Parathyroid adenoma (tissue), 2 donors: ENCODE measurements around the gene RAB40C.

ENCODE experiments used
- H2AFZ ChIP-seq: fragments of 300-600 bp; sonication (generic); one replicate; pipeline ENCODE4 v1.7.0; 2017; ENCODE audit warnings: antibody characterized with exemption, mild to moderate bottlenecking
- H3K27ac ChIP-seq: fragments of 300-600 bp; sonication (generic); one replicate; pipeline ENCODE4 v1.7.0; 2017
- H3K27me3 ChIP-seq: fragments of 300-600 bp; sonication (generic); one replicate; pipeline ENCODE4 v1.7.0; 2017; ENCODE audit warnings: low read length; ENCODE audit not compliant: control insufficient read depth, insufficient read depth
- H3K36me3 ChIP-seq: fragments of 300-600 bp; sonication (generic); one replicate; pipeline ENCODE4 v1.7.0; 2017; ENCODE audit warnings: low read length; ENCODE audit not compliant: control insufficient read depth, insufficient read depth
- H3K4me1 ChIP-seq: fragments of 300-600 bp; sonication (generic); one replicate; pipeline ENCODE4 v1.7.0; 2017; ENCODE audit warnings: control low read depth
- H3K4me2 ChIP-seq: fragments of 300-600 bp; sonication (generic); one replicate; pipeline ENCODE4 v1.7.0; 2017; ENCODE audit warnings: low read length
- H3K4me3 ChIP-seq: fragments of 300-600 bp; sonication (generic); one replicate; pipeline ENCODE4 v1.7.0; 2017; ENCODE audit warnings: low read depth, low read length
- H3K79me2 ChIP-seq: fragments of 300-600 bp; sonication (generic); one replicate; pipeline ENCODE4 v1.7.0; 2017; ENCODE audit warnings: control low read depth
- H3K9ac ChIP-seq: fragments of 300-600 bp; sonication (generic); one replicate; pipeline ENCODE4 v1.7.0; 2017; ENCODE audit warnings: mild to moderate bottlenecking
- H3K9me3 ChIP-seq: fragments of 300-600 bp; sonication (generic); one replicate; pipeline ENCODE4 v1.7.0; 2017; ENCODE audit warnings: low read length; ENCODE audit not compliant: control insufficient read depth
- CTCF ChIP-seq: fragments of 300-600 bp; sonication (generic); IDR thresholded peaks from one replicate; pipeline ENCODE4 v1.7.0; 2017; ENCODE audit warnings: antibody characterized with exemption, mild to moderate bottlenecking
- donor health status: primary hyperparathyroidism.

The RAB40C gene

GRCh38 chr16:673399-673991 lies 83.6 kb downstream of the RAB40C start:
- H3K4me1 ChIP-seq = peaks cover 3% of the 10 kb centered on the region
- H3K36me3 ChIP-seq = no peaks in the 10 kb centered on the region
- no peak for TF ChIP-seq CTCF
- no peaks in the 10 kb centered on the region for H3K27me3 ChIP-seq
- H3K79me2 ChIP-seq = no peaks in the 10 kb centered on the region
- no peak overlapping the region for H3K27ac ChIP-seq
- H3K4me3 ChIP-seq = no peak overlapping the region
- H3K9ac ChIP-seq = no peak overlapping the region
- no peaks in the 10 kb centered on the region for H3K9me3 ChIP-seq
- no peak overlapping the region for H3K4me2 ChIP-seq
- no peak overlapping the region for H2AFZ ChIP-seq

GRCh38 chr16:674214-674881 lies 84.5 kb downstream of the RAB40C start:
- H3K4me1 ChIP-seq = no peaks in the 10 kb centered on the region
- H3K27me3 ChIP-seq = no peaks in the 10 kb centered on the region
- H3K9ac ChIP-seq = no peak overlapping the region

GRCh38 chr16:674968-675883 lies 85.4 kb downstream of the RAB40C start, which contains the start of gene RHBDL1:
RHBDL1 (plus strand) TSS chr16:675671; CDS start chr16:675791, 120 bp downstream.
- Histone ChIP-seq H3K79me2 (no peaks in the 10 kb centered on the region), H2AFZ (peak within 1 kb of the TSS; percentile 63), H3K4me2 (peak within 1 kb of the TSS; percentile 77), H3K27me3 (no peaks in the 10 kb centered on the region), H3K4me3 (peak within 1 kb of the TSS; percentile 40), H3K27ac (no peak within 1 kb of the TSS), H3K9me3 (no peaks in the 10 kb centered on the region), H3K4me1 (no peaks in the 10 kb centered on the region), H3K36me3 (no peaks in the 10 kb centered on the region), H3K9ac (no peak within 1 kb of the TSS)
- no peak for TF ChIP-seq CTCF

More at GRCh38 chr16:674214-674881, 84.5 kb downstream of the RAB40C start:
- Histone ChIP-seq H3K4me3 (no peak overlapping the region), H2AFZ (no peak overlapping the region), H3K36me3 (no peaks in the 10 kb centered on the region), H3K9me3 (no peaks in the 10 kb centered on the region), H3K4me2 (no peak overlapping the region), H3K79me2 (no peaks in the 10 kb centered on the region), H3K27ac (no peak overlapping the region)
- no peak for TF ChIP-seq CTCF

- Histone ChIP-seq H3K9me3 (no peaks in the 10 kb centered on the region), H3K4me2 (peak overlapping the region; percentile 77), H2AFZ (peak overlapping the region; percentile 63), H3K4me3 (no peak overlapping the region), H3K36me3 (no peaks in the 10 kb centered on the region), H3K27me3 (no peaks in the 10 kb centered on the region), H3K79me2 (no peaks in the 10 kb centered on the region), H3K27ac (no peak overlapping the region), H3K9ac (no peak overlapping the region), H3K4me1 (no peaks in the 10 kb centered on the region)
- no peak for TF ChIP-seq CTCF
These were observed 86.2 kb downstream of the RAB40C start for GRCh38 chr16:675884-676564.
